Measurements from ENCODE around the gene PTX3.
A peak's percentile ranks its signal among the peaks of the same experiment; 100 is the strongest.

Gene PTX3

GRCh38 chr3:157427901-157428300 is 8.7 kb upstream of the PTX3 start:
- H3K27ac ChIP-seq (ENCODE audit: low read depth, low read length) = no peak overlapping the region
- no peaks in the 10 kb centered on the region for H3K36me3 ChIP-seq (ENCODE audit: control insufficient read depth, insufficient read depth, low read length)
- H3K9me3 ChIP-seq (ENCODE audit: control insufficient read depth, insufficient read depth, low read length) = no peaks in the 10 kb centered on the region
- no peaks in the 10 kb centered on the region for H3K4me1 ChIP-seq (ENCODE audit: control insufficient read depth, insufficient read depth, low read length)
- H3K27me3 ChIP-seq (ENCODE audit: control insufficient read depth, insufficient read depth, low read length) = no peaks in the 10 kb centered on the region
- H3K4me3 ChIP-seq (ENCODE audit: low read depth, low read length) = no peak overlapping the region
- H3K9ac ChIP-seq (ENCODE audit: low read depth, low read length) = no peak overlapping the region

GRCh38 chr3:157428853-157429252 is 7.8 kb upstream of the PTX3 start:
- no peaks in the 10 kb centered on the region for H3K36me3 ChIP-seq (ENCODE audit: control insufficient read depth, insufficient read depth, low read length)
- H3K27me3 ChIP-seq (ENCODE audit: control insufficient read depth, insufficient read depth, low read length) = no peaks in the 10 kb centered on the region
- no peaks in the 10 kb centered on the region for H3K9me3 ChIP-seq (ENCODE audit: control insufficient read depth, insufficient read depth, low read length)
- H3K9ac ChIP-seq (ENCODE audit: low read depth, low read length) = no peak overlapping the region
- H3K27ac ChIP-seq (ENCODE audit: low read depth, low read length) = no peak overlapping the region
- no peak overlapping the region for H3K4me3 ChIP-seq (ENCODE audit: low read depth, low read length)
- no peaks in the 10 kb centered on the region for H3K4me1 ChIP-seq (ENCODE audit: control insufficient read depth, insufficient read depth, low read length)

- H3K4me3 ChIP-seq (ENCODE audit: low read depth, low read length) = no peak overlapping the region
- no peaks in the 10 kb centered on the region for H3K27me3 ChIP-seq (ENCODE audit: control insufficient read depth, insufficient read depth, low read length)
- H3K4me1 ChIP-seq (ENCODE audit: control insufficient read depth, insufficient read depth, low read length) = no peaks in the 10 kb centered on the region
- no peaks in the 10 kb centered on the region for H3K9me3 ChIP-seq (ENCODE audit: control insufficient read depth, insufficient read depth, low read length)
- no peaks in the 10 kb centered on the region for H3K36me3 ChIP-seq (ENCODE audit: control insufficient read depth, insufficient read depth, low read length)
- no peak overlapping the region for H3K9ac ChIP-seq (ENCODE audit: low read depth, low read length)
- no peak overlapping the region for H3K27ac ChIP-seq (ENCODE audit: low read depth, low read length)
Measured at GRCh38 chr3:157429708-157430107, 6.9 kb upstream of the PTX3 start.

GRCh38 chr3:157438194-157438730 is 1.6 kb downstream of the PTX3 start:
- H3K9me3 ChIP-seq (ENCODE audit: control insufficient read depth, insufficient read depth, low read length) = no peaks in the 10 kb centered on the region
- H3K9ac ChIP-seq (ENCODE audit: low read depth, low read length) = peak overlapping the region; percentile 48
- H3K4me3 ChIP-seq (ENCODE audit: low read depth, low read length) = peak overlapping the region; percentile 78
- peaks cover 12% of the 10 kb centered on the region for H3K4me1 ChIP-seq (ENCODE audit: control insufficient read depth, insufficient read depth, low read length)
- peaks cover 26% of the 10 kb centered on the region for H3K27me3 ChIP-seq (ENCODE audit: control insufficient read depth, insufficient read depth, low read length)
- H3K27ac ChIP-seq (ENCODE audit: low read depth, low read length) = peak overlapping the region; percentile 47
- no peaks in the 10 kb centered on the region for H3K36me3 ChIP-seq (ENCODE audit: control insufficient read depth, insufficient read depth, low read length)

- no peak overlapping the region for H3K9ac ChIP-seq (ENCODE audit: low read depth, low read length)
- H3K9me3 ChIP-seq (ENCODE audit: control insufficient read depth, insufficient read depth, low read length) = no peaks in the 10 kb centered on the region
- no peaks in the 10 kb centered on the region for H3K36me3 ChIP-seq (ENCODE audit: control insufficient read depth, insufficient read depth, low read length)
- no peak overlapping the region for H3K4me3 ChIP-seq (ENCODE audit: low read depth, low read length)
- peaks cover 24% of the 10 kb centered on the region for H3K27me3 ChIP-seq (ENCODE audit: control insufficient read depth, insufficient read depth, low read length)
- H3K27ac ChIP-seq (ENCODE audit: low read depth, low read length) = no peak overlapping the region
- peaks cover 12% of the 10 kb centered on the region for H3K4me1 ChIP-seq (ENCODE audit: control insufficient read depth, insufficient read depth, low read length)
Measured at GRCh38 chr3:157441102-157441624, 4.5 kb downstream of the PTX3 start.

GRCh38 chr3:157442729-157443128 is 6.1 kb downstream of the PTX3 start:
- Histone ChIP-seq H3K4me3 (ENCODE audit: low read depth, low read length) (no peak overlapping the region), H3K9me3 (ENCODE audit: control insufficient read depth, insufficient read depth, low read length) (no peaks in the 10 kb centered on the region), H3K9ac (ENCODE audit: low read depth, low read length) (no peak overlapping the region), H3K4me1 (ENCODE audit: control insufficient read depth, insufficient read depth, low read length) (peaks cover 4% of the 10 kb centered on the region; the same call in 1 of the 2 replicates), H3K27me3 (ENCODE audit: control insufficient read depth, insufficient read depth, low read length) (peaks cover 10% of the 10 kb centered on the region), H3K27ac (ENCODE audit: low read depth, low read length) (no peak overlapping the region), H3K36me3 (ENCODE audit: control insufficient read depth, insufficient read depth, low read length) (no peaks in the 10 kb centered on the region)

- no peaks in the 10 kb centered on the region for H3K4me1 ChIP-seq (ENCODE audit: control insufficient read depth, insufficient read depth, low read length)
- H3K36me3 ChIP-seq (ENCODE audit: control insufficient read depth, insufficient read depth, low read length) = no peaks in the 10 kb centered on the region
- no peak overlapping the region for H3K4me3 ChIP-seq (ENCODE audit: low read depth, low read length)
- H3K9me3 ChIP-seq (ENCODE audit: control insufficient read depth, insufficient read depth, low read length) = no peaks in the 10 kb centered on the region
- H3K9ac ChIP-seq (ENCODE audit: low read depth, low read length) = no peak overlapping the region
- H3K27ac ChIP-seq (ENCODE audit: low read depth, low read length) = no peak overlapping the region
- H3K27me3 ChIP-seq (ENCODE audit: control insufficient read depth, insufficient read depth, low read length) = peaks cover 2% of the 10 kb centered on the region
Measured at GRCh38 chr3:157443905-157444796, 7.5 kb downstream of the PTX3 start.

GRCh38 chr3:157444797-157445184 is 8.1 kb downstream of the PTX3 start:
- Histone ChIP-seq H3K9me3 (ENCODE audit: control insufficient read depth, insufficient read depth, low read length) (no peaks in the 10 kb centered on the region), H3K9ac (ENCODE audit: low read depth, low read length) (no peak overlapping the region), H3K27ac (ENCODE audit: low read depth, low read length) (no peak overlapping the region), H3K4me3 (ENCODE audit: low read depth, low read length) (no peak overlapping the region), H3K4me1 (ENCODE audit: control insufficient read depth, insufficient read depth, low read length) (no peaks in the 10 kb centered on the region), H3K36me3 (ENCODE audit: control insufficient read depth, insufficient read depth, low read length) (no peaks in the 10 kb centered on the region), H3K27me3 (ENCODE audit: control insufficient read depth, insufficient read depth, low read length) (no peaks in the 10 kb centered on the region)

GRCh38 chr3:157445857-157446256 is 9.2 kb downstream of the PTX3 start:
- H3K36me3 ChIP-seq (ENCODE audit: control insufficient read depth, insufficient read depth, low read length) = no peaks in the 10 kb centered on the region
- no peak overlapping the region for H3K27ac ChIP-seq (ENCODE audit: low read depth, low read length)
- H3K4me1 ChIP-seq (ENCODE audit: control insufficient read depth, insufficient read depth, low read length) = no peaks in the 10 kb centered on the region
- H3K27me3 ChIP-seq (ENCODE audit: control insufficient read depth, insufficient read depth, low read length) = no peaks in the 10 kb centered on the region
- no peak overlapping the region for H3K9ac ChIP-seq (ENCODE audit: low read depth, low read length)
- no peaks in the 10 kb centered on the region for H3K9me3 ChIP-seq (ENCODE audit: control insufficient read depth, insufficient read depth, low read length)
- no peak overlapping the region for H3K4me3 ChIP-seq (ENCODE audit: low read depth, low read length)

GRCh38 chr3:157447026-157447694 is 10.5 kb downstream of the PTX3 start:
- Histone ChIP-seq H3K9ac (ENCODE audit: low read depth, low read length) (no peak overlapping the region), H3K4me1 (ENCODE audit: control insufficient read depth, insufficient read depth, low read length) (no peaks in the 10 kb centered on the region), H3K27ac (ENCODE audit: low read depth, low read length) (no peak overlapping the region)

GRCh38 chr3:157452097-157452496 is 15.4 kb downstream of the PTX3 start:
- Histone ChIP-seq H3K27ac (ENCODE audit: low read depth, low read length) (no peak overlapping the region), H3K9ac (ENCODE audit: low read depth, low read length) (no peak overlapping the region), H3K4me3 (ENCODE audit: low read depth, low read length) (no peak overlapping the region), H3K36me3 (ENCODE audit: control insufficient read depth, insufficient read depth, low read length) (no peaks in the 10 kb centered on the region), H3K4me1 (ENCODE audit: control insufficient read depth, insufficient read depth, low read length) (no peaks in the 10 kb centered on the region), H3K27me3 (ENCODE audit: control insufficient read depth, insufficient read depth, low read length) (no peaks in the 10 kb centered on the region), H3K9me3 (ENCODE audit: control insufficient read depth, insufficient read depth, low read length) (no peaks in the 10 kb centered on the region)

More at GRCh38 chr3:157447026-157447694, 10.5 kb downstream of the PTX3 start:
- H3K36me3 ChIP-seq (ENCODE audit: control insufficient read depth, insufficient read depth, low read length) = no peaks in the 10 kb centered on the region
- no peaks in the 10 kb centered on the region for H3K9me3 ChIP-seq (ENCODE audit: control insufficient read depth, insufficient read depth, low read length)
- H3K27me3 ChIP-seq (ENCODE audit: control insufficient read depth, insufficient read depth, low read length) = no peaks in the 10 kb centered on the region
- no peak overlapping the region for H3K4me3 ChIP-seq (ENCODE audit: low read depth, low read length)
